Fibroblast of lung (primary cell): ENCODE measurements around the gene KCNH2. TPM values are rescaled to one million over a fixed set of nuclear protein-coding genes. Genes with fewer than 3 reads are reported as not detected.

ENCODE experiments used
- DNase-seq, 2 donors: peaks; one replicate each; pipeline versions ENCODE4 v3.0.0 to v3.0.0-alpha.2; 2010; ENCODE audit warnings: low read depth in 2 of 2
- H2AFZ ChIP-seq: 2 replicates; pipeline ENCODE4 v1.5.1; 2012; ENCODE audit warnings: low read length, control low read depth, inconsistent platforms
- H3K27ac ChIP-seq: 2 replicates; pipeline ENCODE4 v1.5.1; 2011; ENCODE audit warnings: low read length, control low read depth; ENCODE audit not compliant: insufficient read depth
- H3K27me3 ChIP-seq: 2 replicates; pipeline ENCODE4 v1.5.1; 2011; ENCODE audit warnings: mild to moderate bottlenecking, low read length; ENCODE audit not compliant: control insufficient read depth, insufficient read depth
- H3K36me3 ChIP-seq: 2 replicates; pipeline ENCODE4 v1.5.1; 2011; ENCODE audit warnings: low read length; ENCODE audit not compliant: control insufficient read depth, insufficient read depth
- H3K4me1 ChIP-seq: 2 replicates; pipeline ENCODE4 v1.5.1; 2011; ENCODE audit warnings: low read length; ENCODE audit not compliant: control insufficient read depth, insufficient read depth; ENCODE audit errors: extremely low read depth
- H3K4me2 ChIP-seq: 2 replicates; pipeline ENCODE4 v1.5.1; 2011; ENCODE audit warnings: low read length, control low read depth; ENCODE audit not compliant: insufficient read depth; ENCODE audit errors: extremely low read depth
- H3K4me3 ChIP-seq, 4 experiments: fragments of 200-600 bp in 1 of 4; sonication (generic) in 1 of 4; replicated peaks in 1 of 4; 2 replicates each; pipeline ENCODE4 v1.5.1; 2011 to 2016; ENCODE audit warnings: low read length in 4 of 4, low read depth in 3 of 4, mild to moderate bottlenecking in 3 of 4, control low read depth in 2 of 4, inconsistent platforms in 1 of 4, mixed read lengths in 1 of 4; ENCODE audit not compliant: insufficient read depth in 1 of 4; ENCODE audit errors: control extremely low read depth in 1 of 4
- H3K79me2 ChIP-seq: 2 replicates; pipeline ENCODE4 v1.5.1; 2012; ENCODE audit warnings: mild to moderate bottlenecking, low read length, inconsistent platforms; ENCODE audit not compliant: control insufficient read depth, insufficient read depth
- H3K9ac ChIP-seq: 2 replicates; pipeline ENCODE4 v1.5.1; 2011; ENCODE audit warnings: mild to moderate bottlenecking, low read length, control low read depth; ENCODE audit not compliant: insufficient read depth
- H3K9me3 ChIP-seq: 2 replicates; pipeline ENCODE4 v1.5.1; 2012; ENCODE audit warnings: low read depth, low read length; ENCODE audit not compliant: control insufficient read depth, insufficient read depth
- H4K20me1 ChIP-seq: 2 replicates; pipeline ENCODE4 v1.5.1; 2011; ENCODE audit warnings: low read length; ENCODE audit not compliant: control insufficient read depth, insufficient read depth; ENCODE audit errors: extremely low read depth
- EZH2 ChIP-seq: IDR thresholded peaks from 2 replicates; pipeline ENCODE4 v1.5.1; 2012; ENCODE audit warnings: low read length, control low read depth, mild to moderate bottlenecking; ENCODE audit errors: missing control alignments
- polyA plus RNA-seq, 2 donors: library from polyadenylated mRNA; depleted of rRNA in 1 of 2; stranded (reverse) in 1 of 2; unstranded in 1 of 2; fragments of >200 nt; gene quantifications; 2 replicates each; pipeline ENCODE4 v1.2.1, GENCODE V29; 2011 to 2012; ENCODE audit warnings: missing spikeins in 1 of 2
- total RNA-seq: library from RNA; depleted of rRNA; stranded (reverse); fragments of >200 nt; gene quantifications from 2 replicates; pipeline ENCODE4 v1.2.1, GENCODE V29; 2014
- TF ChIP-seq, protein P1 (sequence below), 2 donors: IDR thresholded peaks in 1 of 2; conservative IDR thresholded peaks in 1 of 2; 1 replicate in 1 of 2; 2 replicates in 1 of 2; pipeline ENCODE4 v1.5.1; 2011 to 2012; ENCODE audit warnings: low read length in 2 of 2, control low read depth in 1 of 2, inconsistent platforms in 1 of 2, low read depth in 1 of 2, mild to moderate bottlenecking in 1 of 2

Gene KCNH2
- total and polyA plus RNA-seq, 2 donors (not counting 1 experiment from before 2014, with no cell fraction given), result 0.15 to 6.1 TPM

DNA sequence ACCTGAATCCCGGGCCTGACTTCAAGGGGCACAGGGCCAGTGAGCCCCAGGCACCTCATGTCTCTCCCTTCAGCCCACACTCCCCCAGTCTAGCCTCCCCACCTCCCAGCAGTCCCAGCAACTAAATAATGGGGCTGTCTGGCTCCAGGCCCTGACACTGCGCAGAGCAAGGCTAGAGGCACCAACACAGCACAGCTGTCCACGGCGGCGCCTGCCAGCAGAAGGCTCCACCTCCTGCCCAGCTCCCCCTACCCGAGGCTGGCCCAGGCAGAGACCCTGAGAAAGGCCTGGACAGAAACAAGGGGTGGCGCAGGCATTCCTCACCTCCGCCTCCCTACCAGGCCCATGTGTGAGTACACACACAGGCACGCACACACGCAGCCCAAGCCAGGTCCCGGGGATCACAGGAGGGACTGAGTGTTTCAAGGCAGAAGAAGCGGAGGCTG, 6.1 kb downstream of the KCNH2 start:
- no peak overlapping the region for H2AFZ ChIP-seq
- peaks cover 61% of the 10 kb centered on the region for H3K27me3 ChIP-seq
- no peaks in the 10 kb centered on the region for H3K79me2 ChIP-seq
- H3K9ac ChIP-seq, result no peak overlapping the region
- H3K9me3 ChIP-seq, result no peaks in the 10 kb centered on the region
- DNase-seq, result peak; percentile 25 to 36
- no peak overlapping the region for H3K27ac ChIP-seq
- H3K4me1 ChIP-seq, result no peaks in the 10 kb centered on the region
- no peak for TF ChIP-seq EZH2
- TF ChIP-seq, protein P1, sequence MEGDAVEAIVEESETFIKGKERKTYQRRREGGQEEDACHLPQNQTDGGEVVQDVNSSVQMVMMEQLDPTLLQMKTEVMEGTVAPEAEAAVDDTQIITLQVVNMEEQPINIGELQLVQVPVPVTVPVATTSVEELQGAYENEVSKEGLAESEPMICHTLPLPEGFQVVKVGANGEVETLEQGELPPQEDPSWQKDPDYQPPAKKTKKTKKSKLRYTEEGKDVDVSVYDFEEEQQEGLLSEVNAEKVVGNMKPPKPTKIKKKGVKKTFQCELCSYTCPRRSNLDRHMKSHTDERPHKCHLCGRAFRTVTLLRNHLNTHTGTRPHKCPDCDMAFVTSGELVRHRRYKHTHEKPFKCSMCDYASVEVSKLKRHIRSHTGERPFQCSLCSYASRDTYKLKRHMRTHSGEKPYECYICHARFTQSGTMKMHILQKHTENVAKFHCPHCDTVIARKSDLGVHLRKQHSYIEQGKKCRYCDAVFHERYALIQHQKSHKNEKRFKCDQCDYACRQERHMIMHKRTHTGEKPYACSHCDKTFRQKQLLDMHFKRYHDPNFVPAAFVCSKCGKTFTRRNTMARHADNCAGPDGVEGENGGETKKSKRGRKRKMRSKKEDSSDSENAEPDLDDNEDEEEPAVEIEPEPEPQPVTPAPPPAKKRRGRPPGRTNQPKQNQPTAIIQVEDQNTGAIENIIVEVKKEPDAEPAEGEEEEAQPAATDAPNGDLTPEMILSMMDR (conservative IDR thresholded peaks at IDR 0.05 in 1 of 2, IDR thresholded peaks at IDR 0.05 in 1 of 2; ENCODE audit: low read depth in 1 of 2, low read length in 2 of 2), result no peak
- no peaks in the 10 kb centered on the region for H4K20me1 ChIP-seq
- H3K4me2 ChIP-seq, result no peak overlapping the region
- H3K36me3 ChIP-seq, result no peaks in the 10 kb centered on the region
- H3K4me3 ChIP-seq, result no peak overlapping the region

DNA sequence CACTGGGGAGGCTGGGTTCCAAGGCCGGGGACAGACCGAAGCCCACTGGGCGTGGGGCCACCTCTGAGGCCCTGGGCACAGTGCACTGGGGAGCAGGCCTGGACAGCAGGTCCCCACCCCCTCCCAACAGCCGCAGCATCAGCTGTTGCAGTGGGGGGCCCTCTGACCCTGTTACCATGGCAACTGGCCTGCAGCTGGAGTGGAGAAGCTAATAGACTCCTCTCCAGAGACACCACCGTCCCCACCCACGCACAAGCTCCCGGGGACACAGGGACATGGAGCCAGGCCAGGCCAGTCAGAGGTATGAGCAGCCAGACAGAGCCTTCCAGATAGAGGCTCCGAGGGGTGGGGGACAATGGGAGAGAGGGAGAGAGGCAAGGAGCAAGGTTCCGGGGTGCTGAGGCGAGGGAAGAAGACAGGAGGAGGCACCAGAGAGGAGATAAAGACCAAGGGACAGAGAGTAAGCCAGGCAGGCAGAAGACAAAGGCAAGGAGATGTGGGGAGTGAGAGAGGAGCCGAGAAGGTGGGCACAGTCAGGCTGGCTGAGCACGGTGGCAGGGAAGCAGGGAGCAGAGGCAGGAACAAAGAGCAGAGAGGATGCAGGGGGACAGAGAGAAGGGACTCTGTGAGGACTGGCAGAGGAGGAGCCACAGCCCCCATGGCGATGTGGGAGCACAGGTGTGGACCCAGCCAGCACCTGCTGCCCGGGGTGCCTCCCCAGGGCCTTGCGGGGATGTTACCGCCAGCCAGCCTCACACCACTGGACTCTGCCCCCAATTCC, 6.7 kb downstream of the KCNH2 start:
- Histone ChIP-seq H3K79me2 (no peaks in the 10 kb centered on the region), H3K36me3 (no peaks in the 10 kb centered on the region), H3K9ac (no peak overlapping the region), H3K27me3 (peaks cover 57% of the 10 kb centered on the region), H3K4me2 (no peak overlapping the region), H4K20me1 (no peaks in the 10 kb centered on the region), H3K4me3 (no peak overlapping the region), H2AFZ (no peak overlapping the region), H3K27ac (no peak overlapping the region), H3K9me3 (no peaks in the 10 kb centered on the region), H3K4me1 (no peaks in the 10 kb centered on the region)
- TF ChIP-seq, protein P1 (conservative IDR thresholded peaks at IDR 0.05 in 1 of 2, IDR thresholded peaks at IDR 0.05 in 1 of 2; ENCODE audit: low read depth in 1 of 2, low read length in 2 of 2), result no peak
- no peak for TF ChIP-seq EZH2
- DNase-seq, result no peak

DNA sequence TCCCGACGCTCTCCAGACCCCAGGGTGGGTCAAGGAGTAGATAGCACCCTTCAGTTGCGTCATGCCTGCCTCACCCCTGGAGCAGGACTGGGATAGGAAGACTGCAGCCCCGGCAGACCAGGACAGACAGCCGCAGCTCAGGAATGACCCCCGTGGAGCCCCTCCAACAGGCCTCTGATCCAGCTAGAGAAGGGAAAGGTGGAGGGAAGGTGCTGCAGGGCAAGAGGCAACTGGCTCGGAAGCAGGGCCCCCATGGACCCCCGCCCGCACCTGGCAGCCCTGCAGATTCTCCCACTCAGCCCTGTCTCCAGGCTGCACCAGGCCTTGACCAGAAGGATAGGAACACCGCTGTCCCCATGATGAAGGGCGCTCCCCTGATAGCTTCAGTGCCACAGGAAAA, 7.7 kb downstream of the KCNH2 start:
- Histone ChIP-seq H3K4me2 (no peak overlapping the region), H3K79me2 (no peaks in the 10 kb centered on the region), H3K27ac (no peak overlapping the region), H3K4me3 (no peak overlapping the region), H3K4me1 (no peaks in the 10 kb centered on the region), H3K36me3 (no peaks in the 10 kb centered on the region), H4K20me1 (no peaks in the 10 kb centered on the region), H3K27me3 (peaks cover 48% of the 10 kb centered on the region), H2AFZ (no peak overlapping the region), H3K9ac (no peak overlapping the region), H3K9me3 (no peaks in the 10 kb centered on the region)
- no peak for TF ChIP-seq EZH2
- TF ChIP-seq, protein P1 (conservative IDR thresholded peaks at IDR 0.05 in 1 of 2, IDR thresholded peaks at IDR 0.05 in 1 of 2; ENCODE audit: low read depth in 1 of 2, low read length in 2 of 2), result no peak
- no peak for DNase-seq
